WTC11 (cell line): ENCODE measurements around the gene HLA-DMA. TPM values are rescaled to one million over a fixed set of nuclear protein-coding genes. Genes with fewer than 3 reads are reported as not detected.

Source experiments
- ATAC-seq: fragments of 200-7000 bp; cut with Tn5 transposase; 2 replicates; pipeline ENCODE4 v1.10.0; 2021; ENCODE audit warnings: mild to moderate bottlenecking, moderate library complexity
- CTCF ChIA-PET: fragments of 300-600 bp; sonication (Branson Sonifier 250); formaldehyde crosslinking; loops from one replicate; lab custom pipeline; 2021; ENCODE audit warnings: antibody characterized with exemption; lab: Charles Lee
- POLR2A ChIA-PET: fragments of 350-600 bp; sonication (Branson Sonifier 250); formaldehyde crosslinking; loops from one replicate; lab custom pipeline; 2021; ENCODE audit warnings: antibody characterized with exemption; lab: Charles Lee
- DNase-seq: peaks from one replicate; pipeline ENCODE4 v3.0.0; 2021; ENCODE audit warnings: low spot score
- H3K27ac Mint-ChIP-seq: 2 replicates; pipeline ENCODE4 v1.8.0; 2021; ENCODE audit warnings: mixed read lengths
- H3K27me3 Mint-ChIP-seq: 2 replicates; pipeline ENCODE4 v1.8.0; 2021; ENCODE audit warnings: low read depth, mild to moderate bottlenecking, moderate library complexity, mixed read lengths
- H3K36me3 Mint-ChIP-seq: 2 replicates; pipeline ENCODE4 v1.8.0; 2021; ENCODE audit warnings: mixed read lengths
- H3K4me1 Mint-ChIP-seq: 2 replicates; pipeline ENCODE4 v1.8.0; 2022; ENCODE audit warnings: mixed read lengths
- H3K4me3 Mint-ChIP-seq: 2 replicates; pipeline ENCODE4 v1.8.0; 2021; ENCODE audit warnings: mild to moderate bottlenecking, moderate library complexity, mixed read lengths
- H3K9me3 Mint-ChIP-seq: 2 replicates; pipeline ENCODE4 v1.8.0; 2021; ENCODE audit warnings: mixed read lengths
- CREB1 ChIP-seq: sonication (generic); formaldehyde crosslinking; IDR thresholded peaks from 2 replicates; pipeline ENCODE4 v1.8.0; 2023; ENCODE audit warnings: mild to moderate bottlenecking, missing genetic modification reagents
- ELF4 ChIP-seq: sonication (generic); formaldehyde crosslinking; IDR thresholded peaks from 2 replicates; pipeline ENCODE4 v1.8.1; 2022; ENCODE audit warnings: low read depth, mild to moderate bottlenecking, moderate library complexity, missing genetic modification reagents
- ESRRA ChIP-seq: sonication (generic); formaldehyde crosslinking; IDR thresholded peaks from 2 replicates; pipeline ENCODE4 v1.8.1; 2022; ENCODE audit warnings: mild to moderate bottlenecking, missing genetic modification reagents, borderline replicate concordance
- FOXJ3 ChIP-seq: sonication (generic); formaldehyde crosslinking; IDR thresholded peaks from 2 replicates; pipeline ENCODE4 v1.9.0; 2021; ENCODE audit warnings: missing genetic modification reagents, mild to moderate bottlenecking, borderline replicate concordance
- FOXK1 ChIP-seq: sonication (generic); formaldehyde crosslinking; IDR thresholded peaks from 2 replicates; pipeline ENCODE4 v1.8.0; 2022; ENCODE audit warnings: mild to moderate bottlenecking, moderate library complexity, missing genetic modification reagents
- FOXP1 ChIP-seq: sonication (generic); formaldehyde crosslinking; IDR thresholded peaks from 2 replicates; pipeline ENCODE4 v1.8.0; 2022; ENCODE audit warnings: missing genetic modification reagents, mild to moderate bottlenecking, moderate library complexity, borderline replicate concordance
- GABPB1 ChIP-seq: sonication (generic); formaldehyde crosslinking; IDR thresholded peaks from 2 replicates; pipeline ENCODE4 v1.8.1; 2023; ENCODE audit warnings: mild to moderate bottlenecking, missing genetic modification reagents
- GTF2I ChIP-seq: fragments of 250-450 bp; sonication (Bioruptor Pico); conservative IDR thresholded peaks from 2 replicates; pipeline ENCODE4 v1.4.0; 2021; ENCODE audit warnings: mild to moderate bottlenecking
- JAZF1 ChIP-seq: fragments of 250-450 bp; sonication (Bioruptor Pico); IDR thresholded peaks from 2 replicates; pipeline ENCODE4 v1.9.0; 2021; ENCODE audit warnings: moderate library complexity, mild to moderate bottlenecking, inconsistent platforms
- JUN ChIP-seq: sonication (generic); formaldehyde crosslinking; IDR thresholded peaks from 2 replicates; pipeline ENCODE4 v1.8.0; 2023; ENCODE audit warnings: mild to moderate bottlenecking, missing genetic modification reagents
- MYBL2 ChIP-seq: sonication (generic); formaldehyde crosslinking; IDR thresholded peaks from 2 replicates; pipeline ENCODE4 v1.8.1; 2023; ENCODE audit warnings: mild to moderate bottlenecking, moderate library complexity, missing genetic modification reagents
- NFE2L1 ChIP-seq: sonication (generic); formaldehyde crosslinking; IDR thresholded peaks from 2 replicates; pipeline ENCODE4 v1.8.1; 2023; ENCODE audit warnings: missing genetic modification reagents
- NR1H2 ChIP-seq: sonication (generic); formaldehyde crosslinking; IDR thresholded peaks from 2 replicates; pipeline ENCODE4 v1.9.0; 2021; ENCODE audit warnings: mild to moderate bottlenecking, moderate library complexity, missing genetic modification reagents
- NR2C2 ChIP-seq: sonication (generic); formaldehyde crosslinking; IDR thresholded peaks from 2 replicates; pipeline ENCODE4 v1.8.0; 2022; ENCODE audit warnings: mild to moderate bottlenecking, missing genetic modification reagents
- PREB ChIP-seq: sonication (generic); formaldehyde crosslinking; IDR thresholded peaks from 2 replicates; pipeline ENCODE4 v1.8.1; 2022; ENCODE audit warnings: mild to moderate bottlenecking, missing genetic modification reagents, moderate library complexity, borderline replicate concordance
- RORB ChIP-seq: fragments of 250-450 bp; sonication (Bioruptor Pico); IDR thresholded peaks from 2 replicates; pipeline ENCODE4 v1.9.0; 2021; ENCODE audit warnings: mild to moderate bottlenecking
- SP1 ChIP-seq: sonication (generic); formaldehyde crosslinking; conservative IDR thresholded peaks from 2 replicates; pipeline ENCODE4 v1.8.1; 2022; ENCODE audit warnings: missing genetic modification reagents
- TEAD1 ChIP-seq: sonication (generic); formaldehyde crosslinking; IDR thresholded peaks from 2 replicates; pipeline ENCODE4 v1.8.0; 2022; ENCODE audit warnings: mild to moderate bottlenecking, missing genetic modification reagents
- ZNF138 ChIP-seq: sonication (generic); formaldehyde crosslinking; conservative IDR thresholded peaks from 2 replicates; pipeline ENCODE4 v1.8.1; 2022; ENCODE audit warnings: mild to moderate bottlenecking, moderate library complexity, missing genetic modification reagents
- ZNF396 ChIP-seq: fragments of 250-450 bp; sonication (Bioruptor Pico); IDR thresholded peaks from 2 replicates; pipeline ENCODE4 v1.8.0; 2021; ENCODE audit warnings: mild to moderate bottlenecking, moderate library complexity, borderline replicate concordance
- ZNF423 ChIP-seq: fragments of 250-450 bp; sonication (Bioruptor Pico); IDR thresholded peaks from 2 replicates; pipeline ENCODE4 v2.1.2; 2022; ENCODE audit warnings: mild to moderate bottlenecking, moderate library complexity
- total RNA-seq: library from RNA; stranded (reverse); gene quantifications from 3 replicates; pipeline ENCODE4 v1.2.3, GENCODE V29; 2021
- TF ChIP-seq, protein P1 (sequence below): fragments of 200-600 bp; IDR thresholded peaks from 2 replicates; pipeline ENCODE4 v1.8.0; 2022; ENCODE audit warnings: antibody characterized with exemption
- TF ChIP-seq, protein P2 (sequence below): fragments of 250-450 bp; sonication (Bioruptor Pico); IDR thresholded peaks from 2 replicates; pipeline ENCODE4 v1.9.0; 2021; ENCODE audit warnings: mild to moderate bottlenecking, borderline replicate concordance
- TF ChIP-seq, protein P3 (sequence below): sonication (generic); formaldehyde crosslinking; conservative IDR thresholded peaks from 2 replicates; pipeline ENCODE4 v1.8.1; 2022; ENCODE audit warnings: mild to moderate bottlenecking, missing genetic modification reagents
- TF ChIP-seq, protein P4 (sequence below): sonication (generic); formaldehyde crosslinking; IDR thresholded peaks from 2 replicates; pipeline ENCODE4 v1.8.1; 2022; ENCODE audit warnings: mild to moderate bottlenecking, moderate library complexity, missing genetic modification reagents

Gene HLA-DMA
- total RNA-seq, 1 experiment from 2014 or later = 6.6 TPM

GRCh38 chr6:32968867-32969684 lies 16.2 kb upstream of the HLA-DMA start (continued):
- peak; percentile 11; the same call in 1 of the 2 replicates for TF ChIP-seq PREB (CRISPR knock-in tag)
- peak; percentile 92 for TF ChIP-seq ZNF423 (CRISPR knock-in tag)
- no peak for TF ChIP-seq ZNF138
- TF ChIP-seq FOXJ3 (CRISPR knock-in tag) = no peak
- no peak for TF ChIP-seq ZNF396 (CRISPR knock-in tag)
- TF ChIP-seq RORB (CRISPR knock-in tag) = peak; percentile 8; the same call in 1 of the 2 replicates
- no peak for TF ChIP-seq CREB1 (CRISPR knock-in tag)
- peak; percentile 86; the same call in 1 of the 2 replicates for TF ChIP-seq JUN (CRISPR knock-in tag)
- TF ChIP-seq, protein P1, sequence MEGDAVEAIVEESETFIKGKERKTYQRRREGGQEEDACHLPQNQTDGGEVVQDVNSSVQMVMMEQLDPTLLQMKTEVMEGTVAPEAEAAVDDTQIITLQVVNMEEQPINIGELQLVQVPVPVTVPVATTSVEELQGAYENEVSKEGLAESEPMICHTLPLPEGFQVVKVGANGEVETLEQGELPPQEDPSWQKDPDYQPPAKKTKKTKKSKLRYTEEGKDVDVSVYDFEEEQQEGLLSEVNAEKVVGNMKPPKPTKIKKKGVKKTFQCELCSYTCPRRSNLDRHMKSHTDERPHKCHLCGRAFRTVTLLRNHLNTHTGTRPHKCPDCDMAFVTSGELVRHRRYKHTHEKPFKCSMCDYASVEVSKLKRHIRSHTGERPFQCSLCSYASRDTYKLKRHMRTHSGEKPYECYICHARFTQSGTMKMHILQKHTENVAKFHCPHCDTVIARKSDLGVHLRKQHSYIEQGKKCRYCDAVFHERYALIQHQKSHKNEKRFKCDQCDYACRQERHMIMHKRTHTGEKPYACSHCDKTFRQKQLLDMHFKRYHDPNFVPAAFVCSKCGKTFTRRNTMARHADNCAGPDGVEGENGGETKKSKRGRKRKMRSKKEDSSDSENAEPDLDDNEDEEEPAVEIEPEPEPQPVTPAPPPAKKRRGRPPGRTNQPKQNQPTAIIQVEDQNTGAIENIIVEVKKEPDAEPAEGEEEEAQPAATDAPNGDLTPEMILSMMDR = no peak
- TF ChIP-seq, protein P2, sequence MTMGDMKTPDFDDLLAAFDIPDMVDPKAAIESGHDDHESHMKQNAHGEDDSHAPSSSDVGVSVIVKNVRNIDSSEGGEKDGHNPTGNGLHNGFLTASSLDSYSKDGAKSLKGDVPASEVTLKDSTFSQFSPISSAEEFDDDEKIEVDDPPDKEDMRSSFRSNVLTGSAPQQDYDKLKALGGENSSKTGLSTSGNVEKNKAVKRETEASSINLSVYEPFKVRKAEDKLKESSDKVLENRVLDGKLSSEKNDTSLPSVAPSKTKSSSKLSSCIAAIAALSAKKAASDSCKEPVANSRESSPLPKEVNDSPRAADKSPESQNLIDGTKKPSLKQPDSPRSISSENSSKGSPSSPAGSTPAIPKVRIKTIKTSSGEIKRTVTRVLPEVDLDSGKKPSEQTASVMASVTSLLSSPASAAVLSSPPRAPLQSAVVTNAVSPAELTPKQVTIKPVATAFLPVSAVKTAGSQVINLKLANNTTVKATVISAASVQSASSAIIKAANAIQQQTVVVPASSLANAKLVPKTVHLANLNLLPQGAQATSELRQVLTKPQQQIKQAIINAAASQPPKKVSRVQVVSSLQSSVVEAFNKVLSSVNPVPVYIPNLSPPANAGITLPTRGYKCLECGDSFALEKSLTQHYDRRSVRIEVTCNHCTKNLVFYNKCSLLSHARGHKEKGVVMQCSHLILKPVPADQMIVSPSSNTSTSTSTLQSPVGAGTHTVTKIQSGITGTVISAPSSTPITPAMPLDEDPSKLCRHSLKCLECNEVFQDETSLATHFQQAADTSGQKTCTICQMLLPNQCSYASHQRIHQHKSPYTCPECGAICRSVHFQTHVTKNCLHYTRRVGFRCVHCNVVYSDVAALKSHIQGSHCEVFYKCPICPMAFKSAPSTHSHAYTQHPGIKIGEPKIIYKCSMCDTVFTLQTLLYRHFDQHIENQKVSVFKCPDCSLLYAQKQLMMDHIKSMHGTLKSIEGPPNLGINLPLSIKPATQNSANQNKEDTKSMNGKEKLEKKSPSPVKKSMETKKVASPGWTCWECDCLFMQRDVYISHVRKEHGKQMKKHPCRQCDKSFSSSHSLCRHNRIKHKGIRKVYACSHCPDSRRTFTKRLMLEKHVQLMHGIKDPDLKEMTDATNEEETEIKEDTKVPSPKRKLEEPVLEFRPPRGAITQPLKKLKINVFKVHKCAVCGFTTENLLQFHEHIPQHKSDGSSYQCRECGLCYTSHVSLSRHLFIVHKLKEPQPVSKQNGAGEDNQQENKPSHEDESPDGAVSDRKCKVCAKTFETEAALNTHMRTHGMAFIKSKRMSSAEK = no peak
- TF ChIP-seq NR1H2 (CRISPR knock-in tag) = no peak
- TF ChIP-seq NFE2L1 (CRISPR knock-in tag) = peak; percentile 45
- TF ChIP-seq, all 79 proteins: peak for 14

GRCh38 chr6:32968093-32968866 lies 15.4 kb upstream of the HLA-DMA start, which contains the start of gene BRD2:
Gene BRD2, plus strand, starts transcription at chr6:32968594. Its CDS starts 4,305 bp downstream, at chr6:32972899.
- peak within 1 kb of the TSS; percentile 100 for H3K27ac Mint-ChIP-seq
- H3K9me3 Mint-ChIP-seq = no peaks in the 10 kb centered on the region
- peaks cover 32% of the 10 kb centered on the region for H3K36me3 Mint-ChIP-seq
- POLR2A ChIA-PET = interaction anchor here (0.6 to 7.0 kb wide), 5 partner anchors 13 to 74 kb away, joined by 3 to 146 read pairs (median 6); partner anchors contain the start of gene HLA-DMA
- CTCF ChIA-PET = interaction anchor here (0.7 to 11.8 kb wide), 15 partner anchors 13 to 155 kb away, joined by 3 to 205 read pairs (median 6); partner anchors contain the start of genes HLA-DMA, PSMB9, TAP1 and TAP2
- peaks cover 10% of the 10 kb centered on the region for H3K4me1 Mint-ChIP-seq
- ATAC-seq (peak; percentile 31), DNase-seq (peak; percentile 94)
- peak within 1 kb of the TSS; percentile 98 for H3K4me3 Mint-ChIP-seq
- peaks cover 4% of the 10 kb centered on the region; the same call in 1 of the 2 replicates for H3K27me3 Mint-ChIP-seq
- TF ChIP-seq FOXK1 (CRISPR knock-in tag) (0 out of 2 replicates have a peak, but pooled peaks have one; percentile 9), ELF4 (CRISPR knock-in tag) (0 out of 2 replicates have a peak, but pooled peaks have one; percentile 11), TEAD1 (peak; percentile 81), GTF2I (no peak), MYBL2 (CRISPR knock-in tag) (no peak; the same call in 1 of the 2 replicates), SP1 (peak; percentile 71), GABPB1 (CRISPR knock-in tag) (peak; percentile 72), ZNF423 (CRISPR knock-in tag) (no peak), ESRRA (CRISPR knock-in tag) (peak; percentile 83; the same call in 1 of the 2 replicates), NR2C2 (CRISPR knock-in tag) (no peak), JAZF1 (no peak), FOXP1 (peak; percentile 90; the same call in 1 of the 2 replicates)
- TF ChIP-seq, protein P3, sequence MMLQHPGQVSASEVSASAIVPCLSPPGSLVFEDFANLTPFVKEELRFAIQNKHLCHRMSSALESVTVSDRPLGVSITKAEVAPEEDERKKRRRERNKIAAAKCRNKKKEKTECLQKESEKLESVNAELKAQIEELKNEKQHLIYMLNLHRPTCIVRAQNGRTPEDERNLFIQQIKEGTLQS = no peak
- TF ChIP-seq, protein P4, sequence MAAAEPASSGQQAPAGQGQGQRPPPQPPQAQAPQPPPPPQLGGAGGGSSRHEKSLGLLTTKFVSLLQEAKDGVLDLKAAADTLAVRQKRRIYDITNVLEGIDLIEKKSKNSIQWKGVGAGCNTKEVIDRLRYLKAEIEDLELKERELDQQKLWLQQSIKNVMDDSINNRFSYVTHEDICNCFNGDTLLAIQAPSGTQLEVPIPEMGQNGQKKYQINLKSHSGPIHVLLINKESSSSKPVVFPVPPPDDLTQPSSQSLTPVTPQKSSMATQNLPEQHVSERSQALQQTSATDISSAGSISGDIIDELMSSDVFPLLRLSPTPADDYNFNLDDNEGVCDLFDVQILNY (CRISPR knock-in tag) = peak; percentile 89
